Lower leg skin (tissue), 3 donors: Measurements from ENCODE around the gene LENEP.

ENCODE experiments used
- CTCF ChIP-seq, 3 donors: fragments of 450-650 bp; IDR thresholded peaks; one replicate each; pipeline ENCODE4 v1.5.1; 2016; ENCODE audit warnings: antibody characterized with exemption in 3 of 3, mild to moderate bottlenecking in 3 of 3, moderate library complexity in 2 of 3
- POLR2A ChIP-seq, 2 donors: fragments of 450-650 bp; IDR thresholded peaks; one replicate each; pipeline ENCODE4 v1.6.1; 2016 to 2017; ENCODE audit warnings: antibody characterized with exemption in 2 of 2, mild to moderate bottlenecking in 1 of 2, moderate library complexity in 1 of 2

GRCh38 chr1:155005076-155006011, 12.0 kb downstream of the LENEP start:
- TF ChIP-seq CTCF (IDR thresholded peaks at IDR 0.05) (no peak), POLR2A (IDR thresholded peaks at IDR 0.05) (no peak)
